ENCODE results near the gene CREB5. TPM values are rescaled to one million over a fixed set of nuclear protein-coding genes. Genes with fewer than 3 reads are reported as not detected.

The CREB5 gene
- total and polyA plus RNA-seq, 2 of the 13 experiments (the other 11 are each of a cell fraction or from before 2014, with no cell fraction given): 0.38 to 0.71 TPM

- TF ChIP-seq THAP11 (CRISPR knock-in tag; IDR thresholded peaks at IDR 0.05) (no peak), ZIK1 (CRISPR knock-in tag; IDR thresholded peaks at IDR 0.05; ENCODE audit: borderline replicate concordance, low read depth) (no peak), ZNF746 (CRISPR knock-in tag; IDR thresholded peaks at IDR 0.05) (no peak), MAZ (IDR thresholded peaks at IDR 0.05; ENCODE audit: borderline replicate concordance, low read depth, low read length) (no peak), MAZ (CRISPR knock-in tag; IDR thresholded peaks at IDR 0.05; ENCODE audit: low read depth) (no peak), KAT2B (IDR thresholded peaks at IDR 0.05; ENCODE audit: borderline replicate concordance, low read depth, low read length) (no peak), ERF (CRISPR knock-in tag; IDR thresholded peaks at IDR 0.05) (no peak), TOPORS (CRISPR knock-in tag; IDR thresholded peaks at IDR 0.05) (no peak), ZSCAN5A (CRISPR knock-in tag; IDR thresholded peaks at IDR 0.05; ENCODE audit: borderline replicate concordance) (no peak), ELK4 (CRISPR knock-in tag; IDR thresholded peaks at IDR 0.05; ENCODE audit: borderline replicate concordance) (no peak)
Observed at GRCh38 chr7:28861825-28862224, 449.5 kb downstream of the CREB5 start (continued).

- ChIA-PET CTCF (ENCODE audit: low intra/inter-chr PET ratio, low total read pairs) (no interaction called here), POLR2A (no interaction called here)
- Histone ChIP-seq H3K27me3 (ENCODE audit: control insufficient read depth in 1 of 2, insufficient read depth in 2 of 2, low read length in 2 of 2) (peaks cover 1 to 33% of the 10 kb centered on the region in 2 experiments), H3K4me1 (ENCODE audit: insufficient read depth, low read length) (no peaks in the 10 kb centered on the region), H3K9me3 (ENCODE audit: low read length) (no peaks in the 10 kb centered on the region), H2AFZ (ENCODE audit: low read length) (no peak overlapping the region), H4K20me1 (ENCODE audit: insufficient read depth, low read length) (no peaks in the 10 kb centered on the region), H3K9ac (ENCODE audit: insufficient read depth, low read depth, low read length) (no peak overlapping the region), H3K27ac (ENCODE audit: extremely low read length, insufficient read depth, low read length) (no peak overlapping the region), H3K36me3 (replicated peaks in 1 of 2; ENCODE audit: control insufficient read depth in 1 of 2, insufficient read depth in 2 of 2, low read length in 2 of 2) (no peaks in the 10 kb centered on the region), H3K4me2 (ENCODE audit: low read depth, low read length) (no peak overlapping the region), H3K79me2 (ENCODE audit: insufficient read depth, low read length) (no peaks in the 10 kb centered on the region), H3K4me3 (replicated peaks in 1 of 3; ENCODE audit: insufficient read depth in 1 of 3, low read depth in 2 of 3, low read length in 3 of 3) (no peak overlapping the region)
- ATAC-seq (no peak), DNase-seq (ENCODE audit: low spot score) (no peak), FAIRE-seq (no peak)
- BruUV-seq (replicated peaks): no TSS peak
- TF ChIP-seq PREB (CRISPR knock-in tag; IDR thresholded peaks at IDR 0.05) (no peak), FOSL2 (CRISPR knock-in tag; IDR thresholded peaks at IDR 0.05) (peak; percentile 28; the same call in 1 of the 2 replicates), CREB1 (IDR thresholded peaks at IDR 0.05) (peak; percentile 67; the same call in 1 of the 2 replicates), CREB1 (CRISPR knock-in tag; IDR thresholded peaks at IDR 0.05) (no peak)
- whole genome bisulfite sequencing (ENCODE audit: low lambda C conversion rate): 1% methylated on average over 9 of the region's 9 CpGs
- in situ Hi-C loops (cut with HindIII; ENCODE audit: extremely low pct_ligation_motif_present, low pct_unique_long_range_greater_than_20kb) (no loop called here), intact Hi-C loops (cut with micrococcal nuclease; ENCODE audit: unreplicated experiment) (no loop called here)
Observed at GRCh38 chr7:28862595-28863272, 450.4 kb downstream of the CREB5 start.
